ENCODE data around the gene ATG7. TPM values are rescaled to one million over a fixed set of nuclear protein-coding genes. Genes with fewer than 3 reads are reported as not detected.

The ATG7 gene
- total RNA-seq, 3 donors from 2014 or later (not counting 1 experiment from before 2014, with no cell fraction given): 55.3 to 72.9 (median 68.6) TPM

DNA sequence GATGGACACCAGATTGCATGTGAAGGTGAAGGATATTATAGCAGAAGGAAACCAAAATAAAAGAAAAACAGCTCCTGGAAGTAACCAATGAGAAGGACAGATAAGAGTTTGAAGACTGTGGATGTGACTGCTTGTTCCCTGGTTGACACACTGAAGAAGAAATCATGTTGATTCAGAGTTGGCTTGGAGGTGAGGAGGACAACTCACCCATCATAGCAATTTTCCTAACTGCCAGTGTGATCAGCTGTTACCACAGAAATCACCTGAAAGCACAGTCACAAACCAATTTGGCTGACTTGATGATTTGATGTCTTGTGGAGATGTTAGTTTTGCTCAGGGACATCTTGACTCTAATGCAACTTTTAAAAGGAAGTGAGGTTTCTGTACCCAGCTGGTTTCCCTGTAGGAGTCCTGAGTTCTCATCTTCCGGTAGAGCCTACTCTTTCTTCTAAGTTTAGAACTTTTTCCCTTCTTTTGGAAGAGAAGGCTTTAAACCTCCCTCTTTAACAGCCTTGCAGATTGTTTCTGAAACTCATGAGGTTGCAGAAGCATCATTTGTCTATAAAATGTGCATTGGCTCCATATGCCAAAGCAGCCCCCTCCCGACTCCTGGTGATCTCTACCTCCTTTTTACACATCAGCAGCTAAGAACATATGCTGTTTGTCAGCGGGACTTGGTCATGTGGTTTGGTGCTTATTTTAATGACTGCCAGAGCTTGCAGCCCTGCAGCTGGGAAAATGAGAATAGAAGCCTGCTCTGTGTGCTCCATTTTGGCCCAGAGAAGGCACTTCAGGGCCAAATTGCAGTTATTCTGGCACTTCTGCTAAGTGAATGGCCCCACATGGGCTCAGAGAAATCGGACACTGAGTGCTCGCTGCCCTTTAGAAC lies 10.3 kb downstream of the ATG7 start:
- Histone ChIP-seq H3K4me3 (ENCODE audit: low read length) (no peak overlapping the region), H3K36me3 (ENCODE audit: control insufficient read depth, insufficient read depth, low read length) (peaks cover 18% of the 10 kb centered on the region), H3K4me1 (ENCODE audit: control insufficient read depth, insufficient read depth, low read length) (peaks cover 3% of the 10 kb centered on the region), H3K9me3 (ENCODE audit: control insufficient read depth, insufficient read depth, low read length) (no peaks in the 10 kb centered on the region), H3K27me3 (ENCODE audit: control insufficient read depth, insufficient read depth, low read length) (no peaks in the 10 kb centered on the region), H3K27ac (ENCODE audit: low read length) (no peak overlapping the region)
- TF ChIP-seq, protein P1, sequence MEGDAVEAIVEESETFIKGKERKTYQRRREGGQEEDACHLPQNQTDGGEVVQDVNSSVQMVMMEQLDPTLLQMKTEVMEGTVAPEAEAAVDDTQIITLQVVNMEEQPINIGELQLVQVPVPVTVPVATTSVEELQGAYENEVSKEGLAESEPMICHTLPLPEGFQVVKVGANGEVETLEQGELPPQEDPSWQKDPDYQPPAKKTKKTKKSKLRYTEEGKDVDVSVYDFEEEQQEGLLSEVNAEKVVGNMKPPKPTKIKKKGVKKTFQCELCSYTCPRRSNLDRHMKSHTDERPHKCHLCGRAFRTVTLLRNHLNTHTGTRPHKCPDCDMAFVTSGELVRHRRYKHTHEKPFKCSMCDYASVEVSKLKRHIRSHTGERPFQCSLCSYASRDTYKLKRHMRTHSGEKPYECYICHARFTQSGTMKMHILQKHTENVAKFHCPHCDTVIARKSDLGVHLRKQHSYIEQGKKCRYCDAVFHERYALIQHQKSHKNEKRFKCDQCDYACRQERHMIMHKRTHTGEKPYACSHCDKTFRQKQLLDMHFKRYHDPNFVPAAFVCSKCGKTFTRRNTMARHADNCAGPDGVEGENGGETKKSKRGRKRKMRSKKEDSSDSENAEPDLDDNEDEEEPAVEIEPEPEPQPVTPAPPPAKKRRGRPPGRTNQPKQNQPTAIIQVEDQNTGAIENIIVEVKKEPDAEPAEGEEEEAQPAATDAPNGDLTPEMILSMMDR (IDR thresholded peaks at IDR 0.05): no peak
- ATAC-seq (no peak), DNase-seq (no peak)
- no peak overlapping the region for H3K4me3 Mint-ChIP-seq
- no peaks in the 10 kb centered on the region for H3K36me3 Mint-ChIP-seq
- H3K4me1 Mint-ChIP-seq: peaks cover 12 to 20% of the 10 kb centered on the region in 2 donors
- H3K9me3 Mint-ChIP-seq: no peaks in the 10 kb centered on the region
- H3K27ac Mint-ChIP-seq: peak overlapping the region in 1 of 2 donors; percentile 49
- intact Hi-C loops (cut with micrococcal nuclease): no loop called here
- 93% methylated on average over 5 of the region's 5 CpGs for WGBS (ENCODE audit: insufficient coverage)
- H3K27me3 Mint-ChIP-seq (ENCODE audit: low read depth in 2 of 2): no peaks in the 10 kb centered on the region

GRCh38 chr3:11283139-11283475 lies 10.9 kb downstream of the ATG7 start:
- no peak overlapping the region for H3K4me3 Mint-ChIP-seq
- Histone ChIP-seq H3K36me3 (ENCODE audit: control insufficient read depth, insufficient read depth, low read length) (peaks cover 18% of the 10 kb centered on the region), H3K27ac (ENCODE audit: low read length) (no peak overlapping the region), H3K27me3 (ENCODE audit: control insufficient read depth, insufficient read depth, low read length) (no peaks in the 10 kb centered on the region), H3K4me1 (ENCODE audit: control insufficient read depth, insufficient read depth, low read length) (peaks cover 3% of the 10 kb centered on the region), H3K9me3 (ENCODE audit: control insufficient read depth, insufficient read depth, low read length) (no peaks in the 10 kb centered on the region), H3K4me3 (ENCODE audit: low read length) (no peak overlapping the region)
- peak overlapping the region in 1 of 2 donors; percentile 49 for H3K27ac Mint-ChIP-seq
- TF ChIP-seq, protein P1 (IDR thresholded peaks at IDR 0.05): no peak
- no peaks in the 10 kb centered on the region for H3K9me3 Mint-ChIP-seq
- no peaks in the 10 kb centered on the region for H3K27me3 Mint-ChIP-seq (ENCODE audit: low read depth in 2 of 2)
- ATAC-seq: no peak
- no peaks in the 10 kb centered on the region for H3K36me3 Mint-ChIP-seq
- peaks cover 17 to 23% of the 10 kb centered on the region in 2 donors for H3K4me1 Mint-ChIP-seq
- intact Hi-C loops (cut with micrococcal nuclease): no loop called here
- WGBS (ENCODE audit: insufficient coverage): 95% methylated on average over 1 of the region's 1 CpG
- no peak for DNase-seq

GRCh38 chr3:11284011-11284410 lies 11.8 kb downstream of the ATG7 start:
- peaks cover 18% of the 10 kb centered on the region for H3K36me3 ChIP-seq (ENCODE audit: control insufficient read depth, insufficient read depth, low read length)
- H3K27me3 ChIP-seq (ENCODE audit: control insufficient read depth, insufficient read depth, low read length): no peaks in the 10 kb centered on the region
- no peaks in the 10 kb centered on the region for H3K36me3 Mint-ChIP-seq
- H3K9me3 Mint-ChIP-seq: no peaks in the 10 kb centered on the region
- 100% methylated on average over 1 of the region's 1 CpG for WGBS (ENCODE audit: insufficient coverage)
- no peak overlapping the region for H3K4me3 Mint-ChIP-seq
- H3K27me3 Mint-ChIP-seq (ENCODE audit: low read depth in 2 of 2): no peaks in the 10 kb centered on the region
- peaks cover 26 to 29% of the 10 kb centered on the region in 2 donors for H3K4me1 Mint-ChIP-seq
- no peak overlapping the region for H3K27ac ChIP-seq (ENCODE audit: low read length)
- DNase-seq: no peak
- H3K9me3 ChIP-seq (ENCODE audit: control insufficient read depth, insufficient read depth, low read length): no peaks in the 10 kb centered on the region
- no peak overlapping the region for H3K4me3 ChIP-seq (ENCODE audit: low read length)
- peaks cover 9% of the 10 kb centered on the region for H3K4me1 ChIP-seq (ENCODE audit: control insufficient read depth, insufficient read depth, low read length)
- peak overlapping the region; percentile 67 to 77 for H3K27ac Mint-ChIP-seq
- intact Hi-C loops (cut with micrococcal nuclease): no loop called here
- TF ChIP-seq, protein P1 (IDR thresholded peaks at IDR 0.05): no peak
- no peak for ATAC-seq

Data from natural killer cell (primary cell).